Psoas muscle (tissue), 8 donors: ENCODE data around the gene CAPN15. TPM values are rescaled to one million over a fixed set of nuclear protein-coding genes. Genes with fewer than 3 reads are reported as not detected.
"Not testable (repeated sequence)": the region's sequence is repeated elsewhere in the genome, so short reads cannot be mapped to it uniquely, and the experiment has no call there.

Experiments used
- ATAC-seq, 4 donors: fragments of 200-7000 bp; cut with Tn5 transposase; one replicate each; pipeline ENCODE4 v1.9.1; 2020; ENCODE audit warnings: moderate library complexity in 3 of 4, mild to moderate bottlenecking in 2 of 4
- DNase-seq, 2 donors: peaks; one replicate each; pipeline ENCODE4 v3.0.0-alpha.2; 2020
- H3K27ac ChIP-seq: fragments of 200-600 bp; one replicate; pipeline ENCODE4 v1.8.0; 2022
- H3K27me3 ChIP-seq, 3 donors: fragments of 200-600 bp in 1 of 3; one replicate each; pipeline versions ENCODE4 v1.6.1 to v1.8.0; 2013 to 2022; ENCODE audit warnings: low read length in 2 of 3, mild to moderate bottlenecking in 2 of 3, moderate library complexity in 1 of 3; ENCODE audit not compliant: insufficient read depth in 3 of 3
- H3K36me3 ChIP-seq, 2 donors: fragments of 200-600 bp in 1 of 2; one replicate each; pipeline versions ENCODE4 v1.6.1 to v1.8.0; 2013 to 2022; ENCODE audit warnings: low read depth in 1 of 2, mild to moderate bottlenecking in 1 of 2, moderate library complexity in 1 of 2; ENCODE audit not compliant: insufficient read depth in 1 of 2
- H3K4me1 ChIP-seq: fragments of 200-600 bp; one replicate; pipeline ENCODE4 v1.8.0; 2022
- H3K4me3 ChIP-seq: fragments of 200-600 bp; one replicate; pipeline ENCODE4 v1.8.0; 2022; ENCODE audit warnings: mild to moderate bottlenecking
- H3K9me3 ChIP-seq: fragments of 200-600 bp; one replicate; pipeline ENCODE4 v1.8.0; 2022
- CTCF ChIP-seq: fragments of 200-600 bp; IDR thresholded peaks from one replicate; pipeline ENCODE4 v1.8.0; 2022; ENCODE audit warnings: antibody characterized with exemption
- WGBS, 3 donors: extraction: QIAGEN DNeasy Blood & Tissue Kit; methylation state at CpG; one replicate each; pipeline versions ENCODE4 v1.1.6 to v1.1.7; 2013; 5-methylcytosine and 5-hydroxymethylcytosine counted together
- intact Hi-C, 2 donors: fragments of 100-400 bp; cut with DNase I; formaldehyde crosslinking; loops; one replicate each; pipeline versions ENCODE4 v1.11.0 to v1.14.2; 2022
- polyA plus RNA-seq, 3 donors: library from polyadenylated mRNA; stranded (reverse); fragments of 200-250 nt; gene quantifications; one replicate each; pipeline ENCODE4 v1.2.3, GENCODE V29; 2013
- total RNA-seq, 4 donors: library from RNA; stranded (reverse); fragmentation: NEBNext Ultra II Directional in 2 of 4; extraction: Animal tissue kit (Norgen Biotek cat#: 25700) in 2 of 4; gene quantifications; one replicate each; pipeline versions ENCODE4 v1.2.1 to v1.2.4, GENCODE V29; 2021 to 2023
- donor health status: healthy with polysubstance abuse.
- donor health status: DM: no; HTN: no; CAD: no; lungs with moderate emphysema.
- donor health status: Bipolar disorder and iron deficiency.
- donor health status: healthy.
- donor health status: DM: yes; HTN: yes; CAD: no.
- donor health status: DM: no; HTN: no; CAD: no.
- donor health status: DM: no; HTN: no; CAD: no.
- donor health status: DM: yes; HTN: yes; CAD: no.

The CAPN15 gene
- total and polyA plus RNA-seq, 7 donors, result 14.9 to 32.1 (median 25.5) TPM

DNA sequence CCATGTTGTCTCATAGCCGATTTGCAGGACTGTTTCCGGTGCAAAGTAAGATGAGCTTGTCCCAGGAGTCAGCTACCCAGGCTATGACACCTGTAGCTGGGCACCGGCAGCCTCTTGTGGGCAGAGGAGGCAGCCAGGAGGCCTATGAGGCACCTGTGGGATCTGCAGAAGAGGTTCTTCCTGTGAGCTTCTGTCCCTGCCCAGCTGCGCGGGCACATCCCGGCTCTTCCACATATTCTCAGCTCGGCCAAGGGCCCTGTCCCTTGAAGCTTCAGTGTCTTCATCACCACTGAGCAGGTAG, 21.3 kb upstream of the CAPN15 start:
- H3K36me3 ChIP-seq, result peaks cover 2 to 58% of the 10 kb centered on the region in 2 donors
- no peak for DNase-seq
- intact Hi-C loops, result no loop called here
- no peak overlapping the region for H3K4me3 ChIP-seq
- no peak for ATAC-seq
- no peak overlapping the region for H3K27ac ChIP-seq
- no peaks in the 10 kb centered on the region for H3K4me1 ChIP-seq
- no peaks in the 10 kb centered on the region for H3K9me3 ChIP-seq
- H3K27me3 ChIP-seq, result no peaks in the 10 kb centered on the region
- 90 to 95% (median 94%) methylated on average over 7 of the region's 7 CpGs for WGBS, 3 donors
- TF ChIP-seq CTCF, result no peak

DNA sequence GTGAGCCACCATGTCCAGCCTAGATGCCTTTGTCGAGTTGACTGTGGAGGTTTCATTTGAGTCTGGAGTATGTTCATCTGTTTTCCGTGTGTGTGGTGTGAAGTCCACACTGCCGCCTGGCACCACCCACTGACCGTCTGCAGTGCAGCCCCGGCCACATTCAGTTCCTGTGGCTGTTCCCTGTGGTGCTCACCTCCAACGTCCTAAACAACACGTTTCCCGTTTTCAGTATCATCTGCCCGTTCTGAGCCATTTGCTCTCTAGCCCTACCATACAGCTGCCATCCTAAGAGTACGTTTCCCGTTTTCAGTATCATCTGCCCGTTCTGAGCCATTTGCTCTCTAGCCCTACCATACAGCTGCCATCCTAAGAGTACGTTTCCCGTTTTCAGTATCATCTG, 20.0 kb upstream of the CAPN15 start:
- WGBS, 3 donors, result 72 to 82% (median 79%) methylated on average over 14 of the region's 14 CpGs
- H3K9me3 ChIP-seq, DNase-seq, H3K4me3 ChIP-seq, H3K27ac ChIP-seq, H3K4me1 ChIP-seq, ATAC-seq, H3K27me3 ChIP-seq, intact Hi-C loops: not testable (repeated sequence)
- peaks cover 2 to 60% of the 10 kb centered on the region in 2 donors for H3K36me3 ChIP-seq

DNA sequence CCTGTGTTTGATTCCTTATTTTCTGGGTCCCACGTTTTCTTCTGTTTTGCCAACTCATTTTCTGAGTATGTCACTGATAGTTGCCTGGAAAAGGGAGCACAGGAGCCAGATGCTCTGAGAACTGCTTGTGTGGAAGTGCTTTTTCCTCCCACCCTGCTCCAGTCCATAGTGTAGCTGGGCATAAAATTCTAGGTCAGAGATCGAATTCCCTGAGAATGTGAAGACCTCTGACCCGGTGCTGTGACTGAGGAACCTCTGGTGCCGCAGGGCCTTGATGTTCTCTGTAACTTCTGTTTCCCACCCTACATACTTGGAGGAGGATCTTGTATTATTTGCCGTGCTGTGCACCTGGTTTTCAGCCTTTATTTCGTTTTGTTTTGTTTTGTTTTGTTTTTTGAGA, 19.5 kb upstream of the CAPN15 start:
- DNase-seq (no peak), ATAC-seq (no peak)
- no peaks in the 10 kb centered on the region for H3K9me3 ChIP-seq
- H3K36me3 ChIP-seq, result peaks cover 2 to 62% of the 10 kb centered on the region in 2 donors
- H3K27me3 ChIP-seq, result no peaks in the 10 kb centered on the region
- WGBS, 3 donors, result 76 to 81% (median 77%) methylated on average over 6 of the region's 6 CpGs
- no peaks in the 10 kb centered on the region for H3K4me1 ChIP-seq
- no peak for TF ChIP-seq CTCF
- H3K27ac ChIP-seq, result no peak overlapping the region
- H3K4me3 ChIP-seq, result no peak overlapping the region
- intact Hi-C loops, result no loop called here

DNA sequence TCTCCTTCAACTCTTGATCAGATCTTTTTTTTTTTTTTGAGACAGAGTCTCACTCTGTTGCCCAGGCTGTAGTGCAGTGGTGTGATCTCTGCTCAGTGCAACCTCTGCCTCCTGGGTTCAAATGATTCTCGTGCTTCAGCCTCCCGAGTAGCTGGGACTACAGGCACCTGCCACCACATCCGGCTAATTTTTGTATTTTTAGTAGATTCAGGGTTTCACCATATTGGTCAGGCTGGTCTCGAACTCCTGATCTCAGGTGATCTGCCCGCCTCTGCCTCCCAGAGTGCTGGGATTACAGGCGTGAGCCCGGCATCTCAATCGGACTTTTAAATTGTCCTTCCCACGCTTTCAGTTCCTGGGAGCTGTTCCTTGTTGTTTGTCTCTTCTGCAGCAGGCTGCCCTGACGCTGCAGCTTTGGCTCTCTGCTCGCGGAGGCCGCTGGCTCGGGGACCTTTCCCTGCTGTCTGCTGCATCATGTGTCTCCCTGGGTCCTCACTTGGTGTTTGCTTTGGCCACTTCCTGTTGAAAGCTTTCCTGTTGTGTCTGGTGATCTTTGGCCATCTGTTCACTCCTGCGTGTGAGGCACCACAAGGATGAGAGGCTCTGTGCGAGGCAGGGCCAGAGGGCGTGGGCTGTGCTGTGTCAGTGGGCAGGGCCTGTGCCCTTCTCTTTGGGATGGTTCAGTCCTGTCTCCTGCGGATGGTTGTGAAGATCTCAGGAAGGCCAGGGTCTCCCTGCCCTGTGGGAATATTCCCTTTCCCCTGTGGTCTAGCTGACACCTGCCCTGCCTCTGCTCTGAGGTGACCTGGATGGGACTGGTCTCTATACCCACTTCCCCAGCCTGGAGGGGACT, 18.4 kb upstream of the CAPN15 start:
- peaks cover 2 to 64% of the 10 kb centered on the region in 2 donors for H3K36me3 ChIP-seq
- TF ChIP-seq CTCF, result no peak
- 85 to 89% (median 87%) methylated on average over 18 of the region's 18 CpGs for WGBS, 3 donors

GRCh38 chr16:510066-510825, 17.3 kb upstream of the CAPN15 start:
- H3K4me1 ChIP-seq, result no peaks in the 10 kb centered on the region
- no peak for ATAC-seq
- peaks cover 2 to 70% of the 10 kb centered on the region in 2 donors for H3K36me3 ChIP-seq
- intact Hi-C loops, result no loop called here
- no peak for TF ChIP-seq CTCF
- H3K27me3 ChIP-seq, result no peaks in the 10 kb centered on the region
- no peaks in the 10 kb centered on the region for H3K9me3 ChIP-seq
- DNase-seq, result no peak
- WGBS, 3 donors, result 93 to 95% (median 94%) methylated on average over 33 to 35 of the region's 35 CpGs
- H3K27ac ChIP-seq, result no peak overlapping the region
- no peak overlapping the region for H3K4me3 ChIP-seq

More for the DNA sequence above, 18.4 kb upstream of the CAPN15 start:
- Histone ChIP-seq H3K27me3 (no peaks in the 10 kb centered on the region), H3K27ac (no peak overlapping the region), H3K4me1 (no peaks in the 10 kb centered on the region), H3K4me3 (no peak overlapping the region), H3K9me3 (no peaks in the 10 kb centered on the region)
- DNase-seq, result no peak
- ATAC-seq, result peak in 1 of 4 donors; percentile 7
- intact Hi-C loops, result no loop called here
